ENCODE results near the gene TATDN3.

- TF ChIP-seq, protein P1, sequence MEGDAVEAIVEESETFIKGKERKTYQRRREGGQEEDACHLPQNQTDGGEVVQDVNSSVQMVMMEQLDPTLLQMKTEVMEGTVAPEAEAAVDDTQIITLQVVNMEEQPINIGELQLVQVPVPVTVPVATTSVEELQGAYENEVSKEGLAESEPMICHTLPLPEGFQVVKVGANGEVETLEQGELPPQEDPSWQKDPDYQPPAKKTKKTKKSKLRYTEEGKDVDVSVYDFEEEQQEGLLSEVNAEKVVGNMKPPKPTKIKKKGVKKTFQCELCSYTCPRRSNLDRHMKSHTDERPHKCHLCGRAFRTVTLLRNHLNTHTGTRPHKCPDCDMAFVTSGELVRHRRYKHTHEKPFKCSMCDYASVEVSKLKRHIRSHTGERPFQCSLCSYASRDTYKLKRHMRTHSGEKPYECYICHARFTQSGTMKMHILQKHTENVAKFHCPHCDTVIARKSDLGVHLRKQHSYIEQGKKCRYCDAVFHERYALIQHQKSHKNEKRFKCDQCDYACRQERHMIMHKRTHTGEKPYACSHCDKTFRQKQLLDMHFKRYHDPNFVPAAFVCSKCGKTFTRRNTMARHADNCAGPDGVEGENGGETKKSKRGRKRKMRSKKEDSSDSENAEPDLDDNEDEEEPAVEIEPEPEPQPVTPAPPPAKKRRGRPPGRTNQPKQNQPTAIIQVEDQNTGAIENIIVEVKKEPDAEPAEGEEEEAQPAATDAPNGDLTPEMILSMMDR (conservative IDR thresholded peaks at IDR 0.05; ENCODE audit: low read length): no peak
- TF ChIP-seq EZH2phosphoT487 (IDR thresholded peaks at IDR 0.05; ENCODE audit: borderline replicate concordance): no peak
These were observed 47.7 kb upstream of the TATDN3 start for GRCh38 chr1:212743901-212744475.
